Subcutaneous adipose tissue (tissue), 4 donors: ENCODE measurements around the gene CERT1. TPM values are rescaled to one million over a fixed set of nuclear protein-coding genes. Genes with fewer than 3 reads are reported as not detected.

ENCODE experiments used
- total RNA-seq, 4 donors: library from RNA; depleted of rRNA; stranded (reverse); fragments of >200 nt; gene quantifications; one replicate each; pipeline ENCODE4 v1.1.0, GENCODE V29; 2016
- TF ChIP-seq, protein P1 (sequence below): fragments of 450-650 bp; IDR thresholded peaks from one replicate; pipeline ENCODE4 v1.5.1; 2016; ENCODE audit warnings: low read depth, mild to moderate bottlenecking, control low read depth, antibody characterized with exemption, moderate library complexity

The CERT1 gene
- total RNA-seq, 4 donors from 2014 or later, result 77.6 to 106 (median 86.1) TPM

GRCh38 chr5:75550597-75550996 lies 39.2 kb upstream of the CERT1 start:
- TF ChIP-seq, protein P1, sequence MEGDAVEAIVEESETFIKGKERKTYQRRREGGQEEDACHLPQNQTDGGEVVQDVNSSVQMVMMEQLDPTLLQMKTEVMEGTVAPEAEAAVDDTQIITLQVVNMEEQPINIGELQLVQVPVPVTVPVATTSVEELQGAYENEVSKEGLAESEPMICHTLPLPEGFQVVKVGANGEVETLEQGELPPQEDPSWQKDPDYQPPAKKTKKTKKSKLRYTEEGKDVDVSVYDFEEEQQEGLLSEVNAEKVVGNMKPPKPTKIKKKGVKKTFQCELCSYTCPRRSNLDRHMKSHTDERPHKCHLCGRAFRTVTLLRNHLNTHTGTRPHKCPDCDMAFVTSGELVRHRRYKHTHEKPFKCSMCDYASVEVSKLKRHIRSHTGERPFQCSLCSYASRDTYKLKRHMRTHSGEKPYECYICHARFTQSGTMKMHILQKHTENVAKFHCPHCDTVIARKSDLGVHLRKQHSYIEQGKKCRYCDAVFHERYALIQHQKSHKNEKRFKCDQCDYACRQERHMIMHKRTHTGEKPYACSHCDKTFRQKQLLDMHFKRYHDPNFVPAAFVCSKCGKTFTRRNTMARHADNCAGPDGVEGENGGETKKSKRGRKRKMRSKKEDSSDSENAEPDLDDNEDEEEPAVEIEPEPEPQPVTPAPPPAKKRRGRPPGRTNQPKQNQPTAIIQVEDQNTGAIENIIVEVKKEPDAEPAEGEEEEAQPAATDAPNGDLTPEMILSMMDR, result no peak

- TF ChIP-seq, protein P1, result no peak
Observed at GRCh38 chr5:75547812-75548211, 36.4 kb upstream of the CERT1 start.

GRCh38 chr5:75546830-75547229 lies 35.4 kb upstream of the CERT1 start:
- TF ChIP-seq, protein P1, result no peak

DNA sequence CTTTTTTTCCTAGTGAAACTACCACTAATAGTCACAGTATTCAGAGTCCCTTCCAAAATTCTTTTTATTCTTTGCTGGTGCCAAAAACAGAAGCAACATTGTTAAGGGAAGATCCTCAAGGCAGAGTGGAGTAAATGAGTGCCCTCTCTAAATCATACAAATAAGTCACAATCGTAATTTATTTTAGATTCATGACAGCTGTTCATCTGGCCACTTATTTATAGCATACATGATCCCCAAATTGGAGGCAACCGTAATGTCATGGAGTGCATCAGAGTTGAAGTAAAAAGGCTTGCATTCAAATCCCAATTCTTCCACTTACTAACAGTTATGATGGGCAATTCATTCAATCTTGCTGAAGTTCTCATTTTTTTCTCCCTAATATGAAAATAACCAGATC lies 33.7 kb upstream of the CERT1 start:
- TF ChIP-seq, protein P1, result no peak

GRCh38 chr5:75538211-75538610 lies 26.8 kb upstream of the CERT1 start:
- TF ChIP-seq, protein P1, result no peak

DNA sequence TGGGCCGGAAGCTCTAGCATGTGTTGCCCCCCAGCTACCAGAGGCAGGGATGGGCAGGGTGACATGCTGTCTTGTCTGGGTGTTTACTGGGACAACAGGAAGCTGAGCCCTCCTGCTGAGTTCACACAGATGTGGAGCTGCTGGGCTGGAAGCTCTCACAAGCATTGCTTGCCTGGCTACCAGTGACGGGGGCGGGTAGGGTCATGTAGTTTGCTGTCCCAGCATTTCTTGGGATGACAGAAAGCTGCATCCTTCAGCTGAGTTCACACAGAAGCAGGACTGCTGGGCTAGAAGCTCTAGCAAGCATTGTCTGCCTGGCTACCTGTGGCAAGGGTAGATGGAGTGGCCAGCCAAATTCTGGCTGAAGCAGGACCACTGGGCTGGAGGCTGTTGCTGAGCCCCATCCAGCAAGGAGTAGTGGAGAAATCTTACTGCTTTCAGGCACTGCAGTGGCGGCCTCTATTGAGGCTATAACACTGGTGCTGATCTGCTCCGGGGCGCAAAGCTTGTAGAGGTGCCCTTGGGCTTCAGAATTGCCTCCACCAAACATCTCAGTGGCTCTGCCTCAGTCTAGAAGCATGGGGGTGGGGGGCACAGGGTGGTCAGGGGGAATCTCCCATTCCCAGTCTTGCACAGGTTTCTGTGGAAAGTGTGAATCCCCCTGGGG lies 25.4 kb upstream of the CERT1 start:
- TF ChIP-seq, protein P1, result no peak

DNA sequence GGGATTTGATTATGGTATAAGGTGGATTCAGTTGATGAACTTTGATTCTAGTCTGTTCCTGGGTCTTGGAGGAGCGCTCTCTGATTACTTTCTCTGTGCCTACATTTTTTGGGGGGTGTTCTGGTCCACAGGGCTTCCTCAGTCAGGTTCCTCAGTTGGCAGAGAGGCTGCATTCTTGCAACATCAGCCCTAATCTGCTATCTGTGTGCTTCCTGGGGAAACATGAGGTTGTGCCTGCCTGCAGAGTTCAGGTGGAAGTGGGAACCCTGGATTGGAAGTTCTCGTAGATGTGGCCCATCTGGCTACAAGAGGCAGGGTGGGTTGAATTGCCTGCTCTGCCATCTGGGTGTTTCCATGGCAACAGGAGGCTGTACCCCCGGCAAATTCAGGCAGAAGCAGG lies 24.7 kb upstream of the CERT1 start:
- TF ChIP-seq, protein P1, result no peak
